HG03045 (cell line): ENCODE data around the gene FYB2.
A peak's percentile ranks its signal among the peaks of the same experiment; 100 is the strongest.

Experiments
- ATAC-seq: cut with Tn5 transposase; IDR thresholded peaks from one replicate; pipeline ENCODE4 v1.9.1; 2021; ENCODE audit warnings: mild to moderate bottlenecking, moderate library complexity; ENCODE audit not compliant: unreplicated experiment

Gene FYB2

GRCh38 chr1:56835657-56836056, 16.5 kb upstream of the FYB2 start:
- ATAC-seq: no peak

DNA sequence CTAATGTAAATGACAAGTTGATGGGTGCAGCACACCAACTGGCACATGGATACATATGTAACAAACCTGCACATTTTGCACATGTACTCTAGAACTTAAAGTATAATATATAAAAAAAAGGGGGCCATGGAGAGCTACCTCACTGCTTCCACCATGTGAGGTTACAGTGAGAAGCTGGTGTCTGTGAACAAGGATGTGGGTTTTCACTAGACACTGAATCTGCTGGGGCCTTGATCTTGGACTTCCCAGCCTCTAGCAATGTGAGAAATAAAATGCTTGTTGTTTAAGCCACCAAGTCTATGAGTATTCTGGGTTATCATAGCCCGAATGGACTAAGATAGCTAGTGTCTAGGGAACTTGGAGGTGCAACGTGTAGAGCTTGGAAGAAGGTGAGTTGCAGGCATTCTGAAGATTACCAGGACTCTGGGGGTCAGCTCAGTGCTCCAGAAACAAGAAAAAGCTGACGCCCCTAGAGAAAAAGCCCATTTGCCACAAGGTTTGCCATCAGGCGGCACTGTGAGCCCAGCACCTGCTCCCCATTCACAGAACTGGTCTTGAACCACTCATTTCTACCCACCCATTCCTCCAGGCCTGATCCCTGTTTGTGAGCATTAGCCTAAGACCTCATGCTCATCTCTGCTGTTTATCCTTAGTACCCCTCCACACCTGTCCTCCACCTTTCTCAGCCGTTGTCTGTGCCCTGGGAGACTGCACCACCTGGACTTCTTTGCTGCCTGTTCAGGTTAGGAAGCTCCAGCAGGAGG, 15.1 kb upstream of the FYB2 start:
- no peak for ATAC-seq

GRCh38 chr1:56833088-56833487, 13.9 kb upstream of the FYB2 start:
- no peak for ATAC-seq

DNA sequence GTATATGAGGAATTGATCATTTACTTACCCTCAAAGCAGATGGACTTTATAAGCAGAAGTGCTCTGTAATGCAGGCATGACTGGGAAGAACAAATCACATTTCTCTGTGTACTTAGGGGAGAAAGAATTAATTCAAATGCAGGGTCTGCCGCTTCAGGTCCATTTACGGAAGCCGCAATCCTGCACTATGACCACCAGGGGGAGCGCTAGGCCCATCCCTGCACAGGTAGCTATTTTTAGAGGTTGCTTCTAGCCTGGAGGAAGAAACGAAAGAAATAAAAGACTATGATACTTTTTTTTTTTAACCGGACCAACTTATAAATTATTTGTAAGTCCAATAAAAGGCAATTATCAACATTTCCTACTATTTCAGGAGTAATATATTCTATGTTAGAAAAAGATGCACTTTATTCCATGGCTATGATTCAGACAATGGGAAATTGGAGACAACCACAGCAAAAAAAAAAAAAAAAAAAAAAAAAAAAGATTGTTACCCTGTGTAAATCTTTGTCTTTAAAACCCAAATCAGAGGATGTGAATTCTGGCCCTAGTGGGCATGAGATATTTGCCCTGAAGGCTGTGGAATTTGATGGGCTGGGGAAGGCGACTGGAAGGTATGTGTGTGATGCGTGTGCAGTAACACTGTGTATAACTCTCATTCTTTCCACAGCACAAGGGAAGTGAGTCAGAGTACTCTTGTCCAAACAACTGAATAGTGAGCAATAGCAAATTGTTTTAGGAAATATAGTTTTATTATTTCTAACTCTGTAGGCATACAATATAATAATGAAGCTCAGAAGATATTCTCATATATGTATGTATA, 12.9 kb upstream of the FYB2 start:
- ATAC-seq: peak; percentile 86

GRCh38 chr1:56830052-56830451, 10.8 kb upstream of the FYB2 start:
- no peak for ATAC-seq

- no peak for ATAC-seq
Measured at GRCh38 chr1:56827711-56828110, 8.5 kb upstream of the FYB2 start.

GRCh38 chr1:56825436-56825835, 6.2 kb upstream of the FYB2 start:
- ATAC-seq: no peak

- no peak for ATAC-seq
Measured at GRCh38 chr1:56824938-56825337, 5.7 kb upstream of the FYB2 start.

DNA sequence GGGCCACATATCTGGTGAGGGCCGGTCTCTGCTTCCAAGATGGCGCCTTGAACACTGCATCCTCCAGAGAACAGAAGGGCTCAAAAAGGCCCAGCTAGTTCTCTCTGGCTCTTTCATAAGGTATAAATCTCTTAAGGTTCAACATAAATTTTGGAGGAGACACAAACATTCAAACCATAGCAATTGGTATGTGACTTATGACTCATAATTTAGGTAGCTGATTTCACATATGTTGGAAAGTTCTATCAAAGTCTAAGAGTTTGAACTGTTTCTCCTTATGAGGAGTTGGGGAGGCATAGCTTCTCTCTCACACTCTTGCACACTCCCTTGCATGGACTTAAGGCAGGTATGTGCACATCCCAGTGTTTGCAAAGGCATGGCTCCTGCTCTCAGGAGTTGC, 5.1 kb upstream of the FYB2 start:
- ATAC-seq: no peak

DNA sequence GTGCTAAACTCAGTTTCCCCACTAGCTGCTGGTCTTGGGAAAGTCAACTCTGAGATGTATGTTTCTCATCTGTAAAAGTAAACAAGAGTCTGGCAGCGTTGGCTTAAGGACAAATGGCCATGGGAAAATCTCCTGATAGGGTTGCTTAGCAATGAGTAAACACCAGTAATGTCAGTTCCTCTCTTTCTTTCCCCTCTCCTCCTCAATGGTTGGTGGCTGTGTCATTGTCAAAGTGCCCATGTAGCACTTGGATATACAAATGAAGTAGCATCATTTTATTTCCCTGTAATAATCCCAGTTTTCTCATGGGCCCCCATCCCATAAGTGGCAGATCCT, 2.2 kb upstream of the FYB2 start:
- no peak for ATAC-seq

DNA sequence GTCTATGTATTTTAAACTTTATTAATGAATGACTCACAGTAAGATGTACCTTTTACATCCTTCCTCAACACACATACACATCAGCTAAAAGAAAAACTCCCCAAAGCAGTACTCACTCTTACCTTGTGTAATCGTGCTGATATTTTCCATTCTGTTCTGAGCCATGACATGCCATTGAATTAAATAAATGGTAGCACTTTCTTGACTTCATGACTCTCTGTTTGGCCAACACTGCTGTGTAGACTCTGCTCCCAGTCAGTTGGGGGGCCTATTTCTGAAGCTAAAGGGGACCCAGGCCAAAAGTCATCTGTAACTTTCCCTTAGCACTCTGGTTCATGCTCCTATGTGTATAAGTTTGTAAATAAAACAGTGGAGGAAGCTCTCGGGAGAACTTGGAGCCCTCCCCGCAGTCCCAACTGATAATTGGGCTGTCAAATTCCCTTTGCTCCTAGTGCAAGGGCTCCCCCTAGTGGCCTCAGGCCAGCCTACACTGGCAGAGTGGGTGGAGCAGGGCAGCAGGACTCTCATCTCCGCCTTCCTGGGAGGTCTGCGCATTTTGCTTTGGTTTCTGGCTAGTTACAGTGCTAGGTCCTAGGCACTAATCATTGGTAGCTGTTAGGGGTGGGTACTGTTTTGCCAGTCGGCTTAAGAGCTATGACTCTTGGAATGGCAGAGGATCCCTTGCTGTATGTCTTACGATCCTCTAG, 1.7 kb upstream of the FYB2 start:
- ATAC-seq: peak; percentile 67

- no peak for ATAC-seq
Measured at GRCh38 chr1:56817716-56818463, 1.3 kb downstream of the FYB2 start.

GRCh38 chr1:56816909-56817308, 2.3 kb downstream of the FYB2 start:
- peak; percentile 65 for ATAC-seq

GRCh38 chr1:56816264-56816663, 2.9 kb downstream of the FYB2 start:
- ATAC-seq: no peak

DNA sequence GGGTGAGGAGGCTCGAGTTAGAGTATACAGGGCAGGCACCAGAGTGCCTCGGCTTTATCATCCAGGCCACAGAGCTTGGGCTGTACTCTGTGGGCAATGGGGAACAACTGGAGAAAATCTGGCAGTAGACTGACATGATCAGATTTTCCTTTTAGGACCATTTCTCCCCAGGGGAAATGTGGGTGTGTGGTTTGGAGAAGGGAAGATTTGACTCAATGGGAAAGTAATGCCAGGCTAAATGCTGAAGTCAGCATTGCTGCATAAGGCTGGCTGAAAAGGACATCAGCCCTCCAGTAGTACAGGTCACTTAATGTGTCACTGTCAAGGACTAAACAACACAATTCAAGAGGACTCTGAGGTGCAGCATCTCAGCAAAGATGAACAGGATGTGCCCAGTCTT, 5.0 kb downstream of the FYB2 start:
- ATAC-seq: no peak

DNA sequence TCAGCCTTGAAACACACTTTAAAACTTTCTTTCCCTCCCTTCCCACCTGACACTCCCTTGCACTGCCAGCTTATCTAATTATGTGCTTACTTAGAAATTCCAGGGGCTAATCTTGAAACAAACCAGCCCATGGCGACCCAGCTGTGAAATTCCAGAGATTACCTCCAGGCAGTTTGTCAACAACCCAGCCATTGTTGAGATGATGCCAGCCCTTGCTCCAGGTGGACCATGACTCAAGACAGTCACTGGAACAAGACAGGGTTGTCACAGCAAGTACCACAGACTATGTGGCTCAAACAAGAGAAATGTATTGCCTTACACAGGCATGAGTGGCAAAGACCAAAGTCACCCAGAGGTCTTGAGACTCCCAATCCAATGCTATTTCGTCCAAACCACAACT, 7.9 kb downstream of the FYB2 start:
- ATAC-seq: no peak

DNA sequence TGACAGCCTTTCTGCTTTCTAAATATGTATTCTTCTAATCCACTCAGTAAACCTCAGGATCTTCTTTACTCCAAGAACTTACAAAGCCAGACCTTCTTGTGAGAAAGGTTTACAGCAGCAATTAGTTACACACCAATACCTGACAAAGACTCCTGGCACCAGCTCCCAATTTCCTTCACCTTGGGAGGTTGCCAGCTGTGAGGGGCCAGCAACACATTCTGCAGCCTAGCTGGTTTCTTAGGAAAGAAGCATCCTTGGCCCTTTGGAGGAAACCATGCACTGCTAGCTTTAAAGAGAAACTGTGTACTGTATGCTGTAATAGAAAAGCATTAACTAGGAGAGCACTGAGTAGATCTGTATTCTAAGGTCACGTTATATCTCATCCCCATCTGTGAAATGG, 10.8 kb downstream of the FYB2 start:
- no peak for ATAC-seq

DNA sequence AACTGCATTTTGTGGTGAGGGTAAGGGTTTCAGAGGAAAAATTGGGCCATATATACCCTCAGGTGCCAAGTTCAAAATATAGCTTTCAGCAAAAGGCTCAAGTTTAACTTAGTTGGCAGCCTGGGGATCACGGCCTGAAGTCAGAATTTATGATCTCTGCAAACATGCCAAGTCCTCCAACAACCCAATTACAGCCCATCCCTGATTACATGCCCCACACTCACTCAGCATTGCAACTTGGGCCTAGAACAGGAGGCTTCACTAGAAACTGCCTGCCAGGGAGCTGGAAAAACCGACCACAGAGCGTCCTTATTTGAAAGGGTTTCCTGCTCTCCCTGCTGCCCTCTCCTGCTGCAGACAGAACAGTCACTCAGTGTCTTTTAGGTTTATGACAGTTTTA, 12.4 kb downstream of the FYB2 start:
- no peak for ATAC-seq

DNA sequence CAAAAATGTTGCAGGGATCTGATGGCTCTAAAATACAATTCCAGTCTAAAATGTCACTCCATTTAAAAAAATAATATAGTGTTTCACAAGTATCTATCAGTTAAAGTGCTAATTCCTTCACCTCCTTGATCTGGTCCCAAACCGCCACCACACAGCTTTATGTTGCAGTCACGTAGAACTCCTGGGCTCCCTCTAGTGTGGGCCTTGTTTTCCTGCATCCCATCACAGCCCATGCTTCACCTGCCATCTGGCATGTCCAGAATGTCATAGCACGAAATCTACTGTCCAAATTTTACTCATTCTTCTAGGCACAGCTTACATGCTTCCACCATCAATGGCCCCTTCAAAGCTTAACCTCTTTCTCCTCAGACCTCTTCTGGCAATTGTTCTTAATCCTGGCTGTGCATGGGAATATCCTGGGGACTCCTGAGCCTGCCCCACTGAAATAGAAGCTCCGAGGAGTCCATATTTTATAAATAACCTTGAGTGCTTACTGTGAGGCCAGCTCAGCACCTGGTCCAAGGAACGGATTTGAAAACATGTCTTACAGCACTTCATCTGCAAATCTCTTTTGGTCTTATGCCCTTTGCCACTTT, 15.5 kb downstream of the FYB2 start:
- ATAC-seq: no peak

DNA sequence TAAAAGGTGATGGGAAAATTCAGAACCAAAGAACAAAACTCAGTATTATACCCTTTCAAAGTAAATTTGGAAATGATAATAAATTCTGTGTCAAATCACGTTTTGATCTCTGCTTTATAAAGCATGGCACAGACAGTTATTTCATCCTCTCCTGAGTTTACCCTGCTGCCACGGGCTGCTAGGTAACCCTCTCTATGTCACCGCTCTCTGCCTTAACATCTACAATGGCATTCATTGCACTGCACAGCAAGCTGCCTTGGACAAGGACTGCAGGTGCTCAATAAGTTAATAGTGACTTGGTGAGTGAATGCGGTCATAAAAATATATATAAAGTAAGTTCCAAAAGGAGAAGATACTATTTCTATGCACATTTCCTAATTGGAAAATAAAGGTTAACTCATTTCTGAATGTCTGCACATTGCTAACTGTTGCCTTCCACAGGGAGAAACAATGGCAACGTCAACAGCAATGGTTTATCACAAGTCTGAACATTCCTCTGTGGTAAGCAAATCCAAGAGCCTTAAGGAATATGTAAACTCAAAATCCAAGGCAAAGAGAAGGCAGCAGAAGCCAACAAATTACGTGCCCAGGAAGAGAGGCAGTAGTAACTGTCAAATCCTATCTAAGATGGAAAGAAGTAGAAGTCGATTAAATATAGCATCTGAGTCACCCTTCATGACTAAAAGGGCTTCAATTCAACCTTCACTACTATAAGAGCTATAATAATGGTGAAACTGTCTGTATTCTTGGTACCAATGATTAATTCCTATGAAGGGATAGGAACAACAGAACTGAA, 19.4 kb downstream of the FYB2 start:
- no peak for ATAC-seq
